ENCODE results near the gene DIP2A.

Gene DIP2A

GRCh38 chr21:46458315-46459023 is at the start of gene DIP2A:
Gene DIP2A (plus strand): TSS chr21:46458891. CDS start chr21:46459132, 241 bp downstream.
- Histone ChIP-seq H3K27ac (ENCODE audit: low read depth, low read length) (peak within 1 kb of the TSS; percentile 72), H3K9me3 (ENCODE audit: control insufficient read depth in 1 of 2, low read length in 2 of 2) (no peaks in the 10 kb centered on the region), H3K4me3 (ENCODE audit: low read depth in 1 of 2, low read length in 2 of 2) (peak within 1 kb of the TSS; percentile 86 to 96), H3K9ac (ENCODE audit: low read depth in 1 of 2, low read length in 2 of 2) (peak within 1 kb of the TSS; percentile 85 to 96), H3K36me3 (ENCODE audit: control insufficient read depth in 1 of 2, insufficient read depth in 2 of 2, low read length in 2 of 2) (peaks cover 0 to 5% of the 10 kb centered on the region in 2 donors), H3K4me1 (ENCODE audit: control insufficient read depth in 1 of 2, insufficient read depth in 2 of 2, low read length in 2 of 2) (peaks cover 23 to 32% of the 10 kb centered on the region in 2 donors), H3K27me3 (ENCODE audit: control insufficient read depth in 1 of 2, insufficient read depth in 2 of 2, low read length in 2 of 2) (no peaks in the 10 kb centered on the region)

- Histone ChIP-seq H3K36me3 (ENCODE audit: control insufficient read depth in 1 of 2, insufficient read depth in 2 of 2, low read length in 2 of 2) (peaks cover 8 to 32% of the 10 kb centered on the region in 2 donors), H3K27ac (ENCODE audit: low read depth, low read length) (no peak overlapping the region), H3K4me1 (ENCODE audit: control insufficient read depth in 1 of 2, insufficient read depth in 2 of 2, low read length in 2 of 2) (no peaks in the 10 kb centered on the region), H3K27me3 (ENCODE audit: control insufficient read depth in 1 of 2, insufficient read depth in 2 of 2, low read length in 2 of 2) (no peaks in the 10 kb centered on the region), H3K9ac (ENCODE audit: low read depth in 1 of 2, low read length in 2 of 2) (no peak overlapping the region), H3K9me3 (ENCODE audit: control insufficient read depth in 1 of 2, low read length in 2 of 2) (no peaks in the 10 kb centered on the region), H3K4me3 (ENCODE audit: low read depth in 1 of 2, low read length in 2 of 2) (no peak overlapping the region)
Observed at GRCh38 chr21:46409641-46410406, 48.9 kb upstream of the DIP2A start.

- no peak overlapping the region for H3K9ac ChIP-seq (ENCODE audit: low read depth in 1 of 2, low read length in 2 of 2)
- no peak overlapping the region for H3K4me3 ChIP-seq (ENCODE audit: low read depth in 1 of 2, low read length in 2 of 2)
- H3K36me3 ChIP-seq (ENCODE audit: control insufficient read depth in 1 of 2, insufficient read depth in 2 of 2, low read length in 2 of 2), result peaks cover 8 to 36% of the 10 kb centered on the region in 2 donors
Observed at GRCh38 chr21:46410516-46410915, 48.2 kb upstream of the DIP2A start.

GRCh38 chr21:46411236-46411635 is 47.5 kb upstream of the DIP2A start:
- H3K9me3 ChIP-seq (ENCODE audit: control insufficient read depth in 1 of 2, low read length in 2 of 2), result no peaks in the 10 kb centered on the region
- no peak overlapping the region for H3K27ac ChIP-seq (ENCODE audit: low read depth, low read length)
- no peaks in the 10 kb centered on the region for H3K27me3 ChIP-seq (ENCODE audit: control insufficient read depth in 1 of 2, insufficient read depth in 2 of 2, low read length in 2 of 2)
- peaks cover 8 to 40% of the 10 kb centered on the region in 2 donors for H3K36me3 ChIP-seq (ENCODE audit: control insufficient read depth in 1 of 2, insufficient read depth in 2 of 2, low read length in 2 of 2)
- no peak overlapping the region for H3K4me3 ChIP-seq (ENCODE audit: low read depth in 1 of 2, low read length in 2 of 2)
- H3K9ac ChIP-seq (ENCODE audit: low read depth in 1 of 2, low read length in 2 of 2), result no peak overlapping the region
- H3K4me1 ChIP-seq (ENCODE audit: control insufficient read depth in 1 of 2, insufficient read depth in 2 of 2, low read length in 2 of 2), result no peaks in the 10 kb centered on the region

More at GRCh38 chr21:46410516-46410915, 48.2 kb upstream of the DIP2A start:
- Histone ChIP-seq H3K9me3 (ENCODE audit: control insufficient read depth in 1 of 2, low read length in 2 of 2) (no peaks in the 10 kb centered on the region), H3K27me3 (ENCODE audit: control insufficient read depth in 1 of 2, insufficient read depth in 2 of 2, low read length in 2 of 2) (no peaks in the 10 kb centered on the region), H3K27ac (ENCODE audit: low read depth, low read length) (no peak overlapping the region), H3K4me1 (ENCODE audit: control insufficient read depth in 1 of 2, insufficient read depth in 2 of 2, low read length in 2 of 2) (no peaks in the 10 kb centered on the region)

GRCh38 chr21:46411691-46412090 is 47.0 kb upstream of the DIP2A start:
- Histone ChIP-seq H3K4me1 (ENCODE audit: control insufficient read depth in 1 of 2, insufficient read depth in 2 of 2, low read length in 2 of 2) (no peaks in the 10 kb centered on the region), H3K9ac (ENCODE audit: low read depth in 1 of 2, low read length in 2 of 2) (no peak overlapping the region), H3K27ac (ENCODE audit: low read depth, low read length) (no peak overlapping the region), H3K27me3 (ENCODE audit: control insufficient read depth in 1 of 2, insufficient read depth in 2 of 2, low read length in 2 of 2) (no peaks in the 10 kb centered on the region), H3K4me3 (ENCODE audit: low read depth in 1 of 2, low read length in 2 of 2) (no peak overlapping the region), H3K36me3 (ENCODE audit: control insufficient read depth in 1 of 2, insufficient read depth in 2 of 2, low read length in 2 of 2) (peaks cover 8 to 45% of the 10 kb centered on the region in 2 donors), H3K9me3 (ENCODE audit: control insufficient read depth in 1 of 2, low read length in 2 of 2) (no peaks in the 10 kb centered on the region)

- Histone ChIP-seq H3K27me3 (ENCODE audit: control insufficient read depth in 1 of 2, insufficient read depth in 2 of 2, low read length in 2 of 2) (no peaks in the 10 kb centered on the region), H3K9me3 (ENCODE audit: control insufficient read depth in 1 of 2, low read length in 2 of 2) (no peaks in the 10 kb centered on the region), H3K9ac (ENCODE audit: low read depth in 1 of 2, low read length in 2 of 2) (no peak overlapping the region), H3K4me3 (ENCODE audit: low read depth in 1 of 2, low read length in 2 of 2) (no peak overlapping the region), H3K4me1 (ENCODE audit: control insufficient read depth in 1 of 2, insufficient read depth in 2 of 2, low read length in 2 of 2) (no peaks in the 10 kb centered on the region), H3K27ac (ENCODE audit: low read depth, low read length) (no peak overlapping the region), H3K36me3 (ENCODE audit: control insufficient read depth in 1 of 2, insufficient read depth in 2 of 2, low read length in 2 of 2) (peaks cover 11 to 46% of the 10 kb centered on the region in 2 donors)
Observed at GRCh38 chr21:46412521-46413364, 45.9 kb upstream of the DIP2A start.

- H3K9me3 ChIP-seq (ENCODE audit: control insufficient read depth in 1 of 2, low read length in 2 of 2), result no peaks in the 10 kb centered on the region
- H3K36me3 ChIP-seq (ENCODE audit: control insufficient read depth in 1 of 2, insufficient read depth in 2 of 2, low read length in 2 of 2), result peaks cover 11 to 42% of the 10 kb centered on the region in 2 donors
- no peaks in the 10 kb centered on the region for H3K27me3 ChIP-seq (ENCODE audit: control insufficient read depth in 1 of 2, insufficient read depth in 2 of 2, low read length in 2 of 2)
- no peak overlapping the region for H3K4me3 ChIP-seq (ENCODE audit: low read depth in 1 of 2, low read length in 2 of 2)
- no peak overlapping the region for H3K27ac ChIP-seq (ENCODE audit: low read depth, low read length)
- no peak overlapping the region for H3K9ac ChIP-seq (ENCODE audit: low read depth in 1 of 2, low read length in 2 of 2)
- H3K4me1 ChIP-seq (ENCODE audit: control insufficient read depth in 1 of 2, insufficient read depth in 2 of 2, low read length in 2 of 2), result no peaks in the 10 kb centered on the region
Observed at GRCh38 chr21:46413365-46413696, 45.4 kb upstream of the DIP2A start.

- no peak overlapping the region for H3K27ac ChIP-seq (ENCODE audit: low read depth, low read length)
- no peaks in the 10 kb centered on the region for H3K27me3 ChIP-seq (ENCODE audit: control insufficient read depth in 1 of 2, insufficient read depth in 2 of 2, low read length in 2 of 2)
- no peak overlapping the region for H3K9ac ChIP-seq (ENCODE audit: low read depth in 1 of 2, low read length in 2 of 2)
- peaks cover 11 to 53% of the 10 kb centered on the region in 2 donors for H3K36me3 ChIP-seq (ENCODE audit: control insufficient read depth in 1 of 2, insufficient read depth in 2 of 2, low read length in 2 of 2)
- no peak overlapping the region for H3K4me3 ChIP-seq (ENCODE audit: low read depth in 1 of 2, low read length in 2 of 2)
- no peaks in the 10 kb centered on the region for H3K4me1 ChIP-seq (ENCODE audit: control insufficient read depth in 1 of 2, insufficient read depth in 2 of 2, low read length in 2 of 2)
- no peaks in the 10 kb centered on the region for H3K9me3 ChIP-seq (ENCODE audit: control insufficient read depth in 1 of 2, low read length in 2 of 2)
Observed at GRCh38 chr21:46414965-46415275, 43.8 kb upstream of the DIP2A start.

GRCh38 chr21:46416551-46416950 is 42.1 kb upstream of the DIP2A start:
- Histone ChIP-seq H3K27me3 (ENCODE audit: control insufficient read depth in 1 of 2, insufficient read depth in 2 of 2, low read length in 2 of 2) (no peaks in the 10 kb centered on the region), H3K27ac (ENCODE audit: low read depth, low read length) (no peak overlapping the region), H3K36me3 (ENCODE audit: control insufficient read depth in 1 of 2, insufficient read depth in 2 of 2, low read length in 2 of 2) (peaks cover 11 to 55% of the 10 kb centered on the region in 2 donors), H3K9ac (ENCODE audit: low read depth in 1 of 2, low read length in 2 of 2) (no peak overlapping the region), H3K4me3 (ENCODE audit: low read depth in 1 of 2, low read length in 2 of 2) (no peak overlapping the region), H3K4me1 (ENCODE audit: control insufficient read depth in 1 of 2, insufficient read depth in 2 of 2, low read length in 2 of 2) (no peaks in the 10 kb centered on the region), H3K9me3 (ENCODE audit: control insufficient read depth in 1 of 2, low read length in 2 of 2) (no peaks in the 10 kb centered on the region)
